GM21447 (cell line): ENCODE data around the gene CHRM1.
A peak's percentile ranks its signal among the peaks of the same experiment; 100 is the strongest.

Source experiments
- ATAC-seq: cut with Tn5 transposase; IDR thresholded peaks from one replicate; pipeline ENCODE4 v1.9.1; 2021; ENCODE audit not compliant: unreplicated experiment

The CHRM1 gene

DNA sequence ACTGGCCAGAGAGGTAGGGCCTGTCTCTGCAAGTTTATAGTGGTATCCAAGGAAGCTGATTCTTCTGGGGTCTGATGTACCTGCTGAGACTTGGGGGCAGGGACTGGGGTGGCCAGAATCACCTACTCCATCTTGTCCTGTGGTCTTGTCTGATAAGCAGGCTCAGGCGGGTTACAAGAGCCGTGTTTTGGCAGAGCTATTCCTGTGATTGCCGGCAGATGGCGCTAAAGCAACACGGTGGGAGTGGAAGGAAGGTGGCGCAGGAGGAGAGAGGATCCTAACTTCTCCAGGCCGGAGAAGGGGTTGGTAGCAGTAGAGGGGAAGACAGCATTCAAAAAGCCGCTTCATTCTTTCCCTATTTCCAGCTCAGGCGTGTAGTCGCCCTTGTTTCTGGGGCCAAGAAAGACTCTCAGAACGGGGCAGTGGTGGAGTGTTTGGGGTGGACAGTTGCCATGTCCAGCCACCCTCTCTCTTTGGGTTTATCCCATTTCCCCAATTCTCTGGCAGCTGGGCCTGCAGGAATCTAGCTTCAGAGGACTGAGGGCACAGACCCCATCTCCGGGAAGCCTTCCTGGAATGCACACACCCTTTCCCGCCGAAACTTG lies 15.1 kb downstream of the CHRM1 start:
- ATAC-seq: peak; percentile 59

DNA sequence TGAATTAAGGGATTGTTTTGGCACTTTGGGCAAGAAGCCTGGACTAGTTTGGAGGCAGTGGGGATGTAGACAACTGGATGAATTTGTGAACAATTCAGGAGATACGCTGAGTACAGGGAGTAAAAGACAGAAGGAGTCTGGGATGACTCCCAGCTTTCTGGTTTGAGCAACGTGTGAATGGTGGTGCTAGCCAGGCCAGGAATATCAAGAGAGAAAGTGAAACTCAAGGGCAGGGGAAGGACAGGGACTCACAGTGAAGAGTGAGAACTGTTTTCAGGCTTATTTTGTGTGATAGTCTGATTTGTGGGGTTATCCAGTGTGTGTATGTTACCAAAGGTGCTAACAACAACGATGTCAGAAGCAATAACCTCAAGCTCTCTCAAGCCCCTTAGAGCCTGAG lies 15.9 kb downstream of the CHRM1 start:
- no peak for ATAC-seq

DNA sequence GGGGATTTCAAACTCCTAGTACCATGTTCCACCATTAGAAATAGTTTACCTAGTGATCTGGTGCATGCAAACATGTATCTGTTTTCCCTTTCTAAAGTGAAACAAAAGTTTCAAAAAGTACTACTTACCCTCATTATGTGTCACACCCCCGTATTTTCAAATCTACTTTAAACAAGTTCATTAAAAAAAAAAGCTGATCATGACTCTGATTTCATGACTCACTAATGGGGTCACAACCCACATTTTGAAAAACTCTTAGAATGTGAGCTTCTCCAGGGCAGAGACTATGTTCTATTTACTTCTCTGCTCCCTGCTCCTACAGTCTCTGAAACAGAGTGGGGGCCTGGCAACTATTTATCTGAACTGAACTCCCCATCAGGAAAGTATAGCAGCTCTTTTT lies 18.2 kb downstream of the CHRM1 start:
- no peak for ATAC-seq

DNA sequence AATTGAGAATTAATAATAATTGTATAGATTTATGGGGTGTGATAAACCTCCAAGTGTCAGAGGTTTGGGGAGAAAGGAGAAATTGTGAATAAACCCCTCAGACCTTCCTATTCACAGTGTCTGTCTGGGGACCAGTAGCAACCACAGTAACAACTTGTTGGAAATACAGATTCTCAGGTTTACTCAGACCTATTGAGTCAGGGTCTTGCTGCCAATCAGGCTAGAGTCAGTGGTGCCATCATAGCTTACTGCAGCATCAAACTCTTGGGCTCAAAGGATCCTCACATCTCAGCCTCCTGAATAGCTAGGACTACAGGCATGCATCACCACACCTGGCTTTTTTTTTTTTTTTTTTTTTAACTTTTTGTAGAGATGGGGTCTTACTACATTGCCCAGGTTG lies 23.1 kb downstream of the CHRM1 start:
- ATAC-seq: no peak

DNA sequence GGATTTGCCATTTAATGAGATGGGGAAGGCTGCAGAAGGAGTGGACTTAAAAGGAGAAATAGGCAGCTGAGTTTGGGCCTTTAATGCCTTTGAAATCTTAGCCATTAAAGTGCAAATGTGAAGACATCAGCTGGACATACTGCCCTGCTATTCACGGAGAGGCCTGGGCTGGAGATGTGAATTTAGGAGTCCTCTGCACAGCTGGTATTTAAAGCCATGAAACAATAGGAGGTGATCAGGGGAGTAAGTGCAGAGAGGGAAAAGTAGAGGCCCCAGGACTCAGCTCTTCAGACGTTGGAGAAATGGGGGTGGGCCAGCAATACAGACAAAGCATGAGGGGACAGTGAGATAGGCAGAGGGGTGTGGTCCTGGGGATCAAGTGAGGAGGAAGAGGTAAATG lies 23.9 kb downstream of the CHRM1 start:
- ATAC-seq: no peak

- no peak for ATAC-seq
Measured at GRCh38 chr11:62896049-62896448, 25.1 kb downstream of the CHRM1 start.

DNA sequence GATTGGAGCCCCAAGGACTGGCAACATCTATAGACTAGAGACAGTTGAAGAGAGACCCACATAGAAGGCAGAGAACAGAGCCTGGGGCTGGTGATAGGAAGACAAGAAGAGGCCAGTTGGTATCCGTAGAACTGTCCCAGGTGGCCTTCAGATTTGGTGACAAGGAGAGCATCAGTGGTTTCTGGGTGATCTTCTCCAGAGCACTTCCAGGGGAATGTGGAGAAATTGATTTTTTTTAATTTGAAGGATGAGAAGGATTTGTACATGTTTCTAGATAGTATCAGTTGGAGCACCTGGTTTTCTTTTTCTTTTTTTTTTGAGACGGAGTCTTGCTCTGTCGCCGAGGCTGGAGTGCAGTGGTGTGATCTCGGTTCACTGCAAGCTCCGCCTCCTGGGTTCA lies 25.7 kb downstream of the CHRM1 start:
- no peak for ATAC-seq

DNA sequence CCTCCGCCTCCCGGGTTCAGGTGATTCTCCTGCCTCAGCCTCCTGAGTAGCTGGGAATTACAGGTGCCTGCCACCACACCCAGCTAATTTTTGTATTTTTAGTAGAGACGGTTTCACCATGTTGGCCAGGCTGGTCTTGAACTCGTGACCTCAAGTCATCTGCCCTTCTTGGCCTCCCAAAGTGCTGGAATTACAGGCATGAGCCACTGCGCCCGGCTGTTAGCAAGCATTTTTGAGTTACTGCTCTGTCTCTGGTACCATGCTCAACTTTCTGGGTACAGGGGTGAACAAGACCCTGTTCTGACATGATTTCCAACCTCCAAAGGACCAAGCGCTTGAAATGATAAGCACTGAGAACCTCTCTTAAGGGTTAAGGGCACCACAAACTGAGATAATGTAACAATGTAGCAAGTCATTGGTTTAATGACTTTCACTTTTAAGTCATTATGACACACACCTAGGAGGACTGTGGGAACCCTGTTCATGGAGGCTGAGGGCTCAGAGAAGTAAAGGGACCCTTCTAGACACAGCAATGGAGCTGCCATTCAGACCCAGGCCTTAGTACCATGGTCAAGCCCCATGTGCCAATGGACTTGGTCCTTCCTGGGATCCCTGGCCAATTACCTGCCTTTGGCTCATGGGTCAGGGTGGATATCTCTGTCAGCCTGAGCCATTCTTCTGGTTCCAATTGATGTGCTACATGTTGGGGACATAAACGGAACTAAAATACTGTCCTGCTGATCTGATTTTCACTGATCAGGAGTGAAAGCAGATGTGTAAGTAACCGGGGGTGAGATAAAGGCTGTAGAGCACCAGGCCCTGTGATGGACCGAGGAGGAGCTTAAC lies 28.9 kb downstream of the CHRM1 start:
- no peak for ATAC-seq

GRCh38 chr11:62889484-62890437 lies 31.4 kb downstream of the CHRM1 start:
- ATAC-seq: no peak

GRCh38 chr11:62889126-62889483 lies 32.1 kb downstream of the CHRM1 start:
- ATAC-seq: no peak

DNA sequence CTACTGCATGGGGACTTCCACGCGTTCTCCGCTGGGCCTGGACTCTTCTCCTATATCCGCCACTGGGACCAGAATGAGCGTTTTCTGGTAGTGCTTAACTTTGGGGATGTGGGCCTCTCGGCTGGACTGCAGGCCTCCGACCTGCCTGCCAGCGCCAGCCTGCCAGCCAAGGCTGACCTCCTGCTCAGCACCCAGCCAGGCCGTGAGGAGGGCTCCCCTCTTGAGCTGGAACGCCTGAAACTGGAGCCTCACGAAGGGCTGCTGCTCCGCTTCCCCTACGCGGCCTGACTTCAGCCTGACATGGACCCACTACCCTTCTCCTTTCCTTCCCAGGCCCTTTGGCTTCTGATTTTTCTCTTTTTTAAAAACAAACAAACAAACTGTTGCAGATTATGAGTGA lies 32.8 kb downstream of the CHRM1 start:
- no peak for ATAC-seq

DNA sequence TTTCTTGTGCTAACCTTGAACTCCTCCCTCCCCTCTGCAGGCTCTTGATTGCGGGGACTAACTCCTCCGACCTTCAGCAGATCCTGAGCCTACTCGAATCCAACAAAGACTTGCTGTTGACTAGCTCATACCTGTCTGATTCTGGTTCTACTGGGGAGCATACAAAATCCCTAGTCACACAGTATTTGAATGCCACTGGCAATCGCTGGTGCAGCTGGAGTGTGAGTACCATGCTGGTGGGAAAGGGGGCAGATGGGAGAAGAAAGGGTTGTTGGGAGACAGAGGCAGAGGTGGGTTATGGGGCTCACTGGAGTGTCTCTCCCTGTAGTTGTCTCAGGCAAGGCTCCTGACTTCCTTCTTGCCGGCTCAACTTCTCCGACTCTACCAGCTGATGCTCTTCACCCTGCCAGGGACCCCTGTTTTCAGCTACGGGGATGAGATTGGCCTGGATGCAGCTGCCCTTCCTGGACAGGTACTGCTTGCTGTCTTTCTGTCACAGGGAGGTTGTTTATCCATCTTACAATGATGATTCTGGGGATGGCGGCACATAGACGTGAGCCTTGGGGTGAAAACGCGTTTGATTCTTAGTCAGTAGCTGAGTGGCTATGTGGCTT lies 35.9 kb downstream of the CHRM1 start:
- ATAC-seq: no peak

- ATAC-seq: no peak
Measured at GRCh38 chr11:62883673-62884072, 37.5 kb downstream of the CHRM1 start.

- ATAC-seq: no peak
Measured at GRCh38 chr11:62882788-62883501, 38.2 kb downstream of the CHRM1 start.

DNA sequence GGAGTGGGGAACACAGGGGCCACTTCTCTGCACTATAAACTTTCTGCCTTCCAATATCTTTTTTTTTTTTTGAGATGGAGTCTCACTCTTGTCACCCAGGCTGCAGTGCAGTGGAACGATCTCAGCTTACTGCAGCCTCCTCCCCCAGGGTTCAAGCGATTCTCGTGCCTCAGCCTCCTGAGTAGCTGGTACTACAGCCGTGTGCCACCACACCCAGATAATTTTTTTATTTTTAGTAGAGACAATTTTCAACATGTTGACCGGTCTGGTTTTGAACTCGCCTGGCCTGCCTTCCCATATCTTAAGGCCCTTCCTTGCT lies 38.8 kb downstream of the CHRM1 start:
- no peak for ATAC-seq

- ATAC-seq: peak; percentile 45
Measured at GRCh38 chr11:62881579-62882430, 39.4 kb downstream of the CHRM1 start.

- ATAC-seq: peak; percentile 74
Measured at GRCh38 chr11:62880803-62881578, 40.2 kb downstream of the CHRM1 start, which contains the start of gene SLC3A2. Gene SLC3A2, plus strand, starts transcription at chr11:62880896. Its CDS starts 128 bp downstream, at chr11:62881024.

DNA sequence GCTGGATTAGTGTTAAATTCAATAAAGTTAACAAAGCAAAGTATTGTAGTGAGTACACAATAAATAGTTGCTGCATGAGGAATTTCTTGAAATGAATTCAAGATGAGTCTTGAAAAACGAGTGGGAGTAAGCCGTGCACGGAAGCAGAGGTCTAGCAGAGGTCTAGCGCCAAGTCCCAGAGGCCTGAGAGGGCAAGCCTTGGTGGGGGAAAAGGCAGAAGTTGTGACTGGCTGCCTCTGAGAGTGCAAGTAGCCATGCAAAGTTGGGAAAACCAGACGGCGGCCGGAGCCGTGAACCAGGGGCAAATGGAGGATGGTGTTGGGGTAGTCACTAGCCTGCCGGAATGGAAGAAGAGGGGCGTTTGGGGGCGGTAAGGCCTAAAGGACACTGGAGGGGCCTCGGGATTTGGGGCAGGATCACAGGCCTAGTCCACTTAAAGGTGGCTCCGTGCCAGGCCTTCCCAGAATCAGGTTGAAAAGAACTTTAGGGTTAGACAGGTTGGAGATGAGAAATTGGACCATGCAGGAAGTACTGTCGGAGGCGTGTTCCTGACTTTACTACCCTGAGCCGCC lies 40.8 kb downstream of the CHRM1 start:
- peak; percentile 20 for ATAC-seq
